Ovary (tissue), 9 donors: ENCODE results near the gene MIGA2. TPM values are rescaled to one million over a fixed set of nuclear protein-coding genes. Genes with fewer than 3 reads are reported as not detected.

Source experiments
- DNase-seq, 5 donors: peaks; one replicate each; pipeline ENCODE4 v3.0.0-alpha.2; 2019 to 2020
- H3K27ac ChIP-seq, 2 donors: fragments of 200-600 bp; one replicate each; pipeline versions ENCODE4 v1.5.1 to v1.8.0; 2019 to 2022
- H3K27me3 ChIP-seq: fragments of 200-600 bp; one replicate; pipeline ENCODE4 v1.8.0; 2022
- H3K36me3 ChIP-seq: fragments of 200-600 bp; sonication (generic); one replicate; pipeline ENCODE4 v1.5.1; 2019
- H3K4me1 ChIP-seq: one replicate; pipeline ENCODE4 v1.8.1; 2013; ENCODE audit warnings: mild to moderate bottlenecking, moderate library complexity; ENCODE audit not compliant: insufficient read depth
- H3K4me3 ChIP-seq: fragments of 200-600 bp; sonication (generic); one replicate; pipeline ENCODE4 v1.5.1; 2017
- H3K9me3 ChIP-seq, 2 donors: fragments of 200-600 bp in 1 of 2; sonication (generic) in 1 of 2; one replicate each; pipeline versions ENCODE4 v1.5.1 to v1.8.1; 2013 to 2019; ENCODE audit warnings: mild to moderate bottlenecking in 1 of 2, moderate library complexity in 1 of 2
- EP300 ChIP-seq: sonication (generic); formaldehyde crosslinking; IDR thresholded peaks from one replicate; pipeline ENCODE4 v1.6.1; 2017; ENCODE audit warnings: antibody characterized with exemption
- POLR2A ChIP-seq: fragments of 450-650 bp; IDR thresholded peaks from one replicate; pipeline ENCODE4 v1.6.1; 2017; ENCODE audit warnings: antibody characterized with exemption, mild to moderate bottlenecking, moderate library complexity
- WGBS, 3 donors: extraction: QIAGEN DNeasy Blood & Tissue Kit in 1 of 3; methylation state at CpG; one replicate each; pipeline versions ENCODE4 v1.1.5 to v1.1.7; 2013 to 2017; 5-methylcytosine and 5-hydroxymethylcytosine counted together
- intact Hi-C, 4 donors: fragments of 100-400 bp; cut with DNase I; formaldehyde crosslinking; loops; one replicate each; pipeline versions ENCODE4 v1.11.0 to v1.15.1; 2022 to 2023
- polyA plus RNA-seq, 2 donors: library from polyadenylated mRNA; stranded (reverse); fragments of 200-250 nt in 1 of 2; fragments of 350-450 nt in 1 of 2; fragmentation: Illumina TruSeq in 1 of 2; extraction: RNeasy Lipid Tissue Mini Kit (QIAGEN cat#74804) in 1 of 2; gene quantifications; one replicate each; pipeline ENCODE4 v1.2.3, GENCODE V29; 2013 to 2014
- total RNA-seq, 7 donors: library from RNA; depleted of rRNA in 2 of 7; stranded (reverse); fragments of >200 nt in 2 of 7; fragmentation: NEBNext Ultra II Directional in 3 of 7; extraction: Animal tissue kit (Norgen Biotek cat#: 25700) in 3 of 7; gene quantifications; one replicate each; pipeline versions ENCODE4 v1.1.0 to v1.2.4, GENCODE V29; 2016 to 2023
- TF ChIP-seq, protein P1 (sequence below), 3 donors: fragments of 450-650 bp in 2 of 3; fragments of 200-600 bp in 1 of 3; IDR thresholded peaks; one replicate each; pipeline versions ENCODE4 v1.5.1 to v1.8.0; 2016 to 2022; ENCODE audit warnings: antibody characterized with exemption in 3 of 3, mild to moderate bottlenecking in 1 of 3
- donor health status: DM: no; HTN: no; CAD: no; lungs with moderate emphysema.
- donor health status: DM: no; HTN: no; CAD: no.
- donor health status: Bipolar disorder and iron deficiency.
- donor health status: DM: yes; HTN: yes; CAD: no.
- donor health status: DM: no; HTN: no; CAD: no.
- donor health status: DM: yes; HTN: yes; CAD: no.

Gene MIGA2
- total and polyA plus RNA-seq, 9 donors = 2.5 to 36.5 (median 23.1) TPM

DNA sequence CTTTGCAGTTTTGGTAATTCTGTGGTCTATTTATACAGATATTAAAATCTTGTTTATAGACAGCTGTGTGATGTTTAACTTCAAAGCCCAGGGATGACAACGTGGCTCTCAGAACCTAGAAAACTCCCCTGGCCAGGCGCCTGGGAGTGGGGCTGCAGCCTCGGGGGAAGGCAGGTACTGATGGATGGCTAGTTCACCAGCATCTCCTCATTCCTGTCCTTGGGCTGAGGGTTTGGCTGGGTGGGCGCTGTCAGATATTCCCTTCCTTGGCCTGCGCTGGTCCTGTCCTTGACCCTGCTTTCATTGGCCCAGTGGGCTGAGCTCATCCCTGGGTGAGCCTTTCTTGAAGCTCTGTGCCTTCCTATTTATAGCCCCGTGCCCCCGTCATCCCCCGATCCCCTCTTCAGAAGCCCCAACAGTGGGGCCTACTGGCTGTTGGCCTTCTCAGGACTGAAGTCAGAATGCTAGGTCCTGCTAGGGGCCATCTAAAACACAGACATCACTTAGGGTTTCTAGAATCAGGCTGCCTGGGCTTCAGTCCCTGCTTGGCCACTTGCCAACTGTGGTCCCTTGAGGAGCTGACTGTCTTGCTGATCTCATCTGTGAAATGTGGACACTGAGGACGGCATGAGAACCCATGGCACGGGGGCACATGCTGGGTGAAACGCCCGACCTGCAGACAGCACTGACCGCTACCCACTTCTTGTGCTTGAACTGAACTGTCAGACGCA is 29.2 kb upstream of the MIGA2 start:
- WGBS, 3 donors = 37 to 47% (median 44%) methylated on average over 13 to 14 of the region's 14 CpGs
- peaks cover 10% of the 10 kb centered on the region for H3K4me1 ChIP-seq
- DNase-seq = peak; percentile 55 to 74 (median 63)
- intact Hi-C loops = no loop called here
- no peaks in the 10 kb centered on the region for H3K9me3 ChIP-seq
- no peaks in the 10 kb centered on the region for H3K27me3 ChIP-seq
- TF ChIP-seq POLR2A = no peak
- no peak overlapping the region for H3K4me3 ChIP-seq
- peak overlapping the region; percentile 17 to 55 for H3K27ac ChIP-seq
- H3K36me3 ChIP-seq = no peaks in the 10 kb centered on the region

DNA sequence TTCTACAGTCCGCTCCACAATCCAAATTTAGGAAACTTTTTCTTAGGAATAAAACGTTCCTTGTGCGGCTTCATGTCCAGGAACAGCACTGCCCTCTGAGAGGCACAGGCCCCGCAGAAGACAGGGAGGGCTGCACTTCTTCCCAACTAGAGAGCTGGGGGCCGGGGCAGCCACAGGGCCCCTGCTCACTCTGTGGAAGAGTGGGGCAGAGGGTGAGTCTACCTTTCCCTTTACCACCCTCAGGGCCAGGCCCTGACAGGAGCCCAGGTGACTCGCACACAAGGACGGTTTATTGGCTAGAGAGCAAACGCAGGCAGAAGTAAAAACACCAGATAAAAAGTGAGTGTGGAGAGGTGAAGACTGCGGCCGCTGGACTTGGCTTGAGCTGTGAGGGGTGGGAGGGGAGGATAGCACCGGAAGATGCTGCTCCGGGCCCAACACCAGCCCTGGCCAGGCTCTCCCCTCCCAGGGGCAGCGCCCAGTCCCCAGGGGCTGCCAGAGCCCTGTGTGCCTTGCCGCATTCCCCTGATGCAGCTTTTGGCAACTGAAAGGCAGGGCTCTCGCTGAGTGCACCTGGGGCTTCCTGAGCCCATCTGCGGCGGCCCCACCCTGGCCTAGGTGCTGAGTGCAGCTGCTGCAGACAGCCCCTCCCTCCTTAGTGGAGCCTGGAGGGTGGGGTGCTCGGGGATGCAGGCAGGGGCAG is 28.5 kb upstream of the MIGA2 start:
- 36 to 45% (median 44%) methylated on average over 15 to 18 of the region's 18 CpGs for WGBS, 3 donors
- Histone ChIP-seq H3K4me1 (peaks cover 10% of the 10 kb centered on the region), H3K27me3 (no peaks in the 10 kb centered on the region), H3K4me3 (no peak overlapping the region), H3K36me3 (no peaks in the 10 kb centered on the region), H3K27ac (peak overlapping the region in 1 of 2 donors; percentile 55), H3K9me3 (no peaks in the 10 kb centered on the region)
- peak in 1 of 5 donors; percentile 26 for DNase-seq
- TF ChIP-seq, protein P1, sequence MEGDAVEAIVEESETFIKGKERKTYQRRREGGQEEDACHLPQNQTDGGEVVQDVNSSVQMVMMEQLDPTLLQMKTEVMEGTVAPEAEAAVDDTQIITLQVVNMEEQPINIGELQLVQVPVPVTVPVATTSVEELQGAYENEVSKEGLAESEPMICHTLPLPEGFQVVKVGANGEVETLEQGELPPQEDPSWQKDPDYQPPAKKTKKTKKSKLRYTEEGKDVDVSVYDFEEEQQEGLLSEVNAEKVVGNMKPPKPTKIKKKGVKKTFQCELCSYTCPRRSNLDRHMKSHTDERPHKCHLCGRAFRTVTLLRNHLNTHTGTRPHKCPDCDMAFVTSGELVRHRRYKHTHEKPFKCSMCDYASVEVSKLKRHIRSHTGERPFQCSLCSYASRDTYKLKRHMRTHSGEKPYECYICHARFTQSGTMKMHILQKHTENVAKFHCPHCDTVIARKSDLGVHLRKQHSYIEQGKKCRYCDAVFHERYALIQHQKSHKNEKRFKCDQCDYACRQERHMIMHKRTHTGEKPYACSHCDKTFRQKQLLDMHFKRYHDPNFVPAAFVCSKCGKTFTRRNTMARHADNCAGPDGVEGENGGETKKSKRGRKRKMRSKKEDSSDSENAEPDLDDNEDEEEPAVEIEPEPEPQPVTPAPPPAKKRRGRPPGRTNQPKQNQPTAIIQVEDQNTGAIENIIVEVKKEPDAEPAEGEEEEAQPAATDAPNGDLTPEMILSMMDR (IDR thresholded peaks at IDR 0.05) = no peak
- TF ChIP-seq POLR2A (no peak), EP300 (no peak)
- intact Hi-C loops = no loop called here

DNA sequence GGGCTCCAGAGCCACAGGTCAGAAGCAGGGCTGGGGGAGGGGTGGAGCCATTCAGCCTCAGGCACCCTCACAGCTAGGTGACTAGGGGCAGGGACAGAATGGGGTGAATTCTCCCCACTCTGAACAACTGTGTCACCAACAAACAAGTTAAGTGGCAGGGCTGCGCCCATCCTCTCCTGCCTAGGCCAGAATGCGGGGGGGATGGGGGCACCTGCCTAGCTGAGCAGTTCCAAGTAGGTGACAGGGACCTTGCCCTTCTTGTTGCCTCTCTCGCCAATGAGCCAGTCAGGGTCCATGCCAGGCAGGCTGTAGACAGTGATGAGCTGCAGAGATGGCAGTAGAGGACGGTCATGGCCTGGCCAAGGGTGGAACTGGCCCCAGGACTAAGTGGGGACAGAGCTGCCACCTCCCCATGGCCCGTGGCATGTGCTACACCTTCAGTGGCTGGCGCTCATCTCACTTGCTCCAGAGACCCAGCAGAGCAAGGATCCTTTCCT is 27.9 kb upstream of the MIGA2 start:
- no peaks in the 10 kb centered on the region for H3K36me3 ChIP-seq
- intact Hi-C loops = no loop called here
- TF ChIP-seq EP300 (no peak), POLR2A (no peak)
- TF ChIP-seq, protein P1 (IDR thresholded peaks at IDR 0.05) = no peak
- peak overlapping the region in 1 of 2 donors; percentile 55 for H3K27ac ChIP-seq
- no peak overlapping the region for H3K4me3 ChIP-seq
- no peaks in the 10 kb centered on the region for H3K9me3 ChIP-seq
- peaks cover 10% of the 10 kb centered on the region for H3K4me1 ChIP-seq
- no peak for DNase-seq
- WGBS, 3 donors = 91 to 95% (median 93%) methylated on average over 6 of the region's 6 CpGs
- no peaks in the 10 kb centered on the region for H3K27me3 ChIP-seq

DNA sequence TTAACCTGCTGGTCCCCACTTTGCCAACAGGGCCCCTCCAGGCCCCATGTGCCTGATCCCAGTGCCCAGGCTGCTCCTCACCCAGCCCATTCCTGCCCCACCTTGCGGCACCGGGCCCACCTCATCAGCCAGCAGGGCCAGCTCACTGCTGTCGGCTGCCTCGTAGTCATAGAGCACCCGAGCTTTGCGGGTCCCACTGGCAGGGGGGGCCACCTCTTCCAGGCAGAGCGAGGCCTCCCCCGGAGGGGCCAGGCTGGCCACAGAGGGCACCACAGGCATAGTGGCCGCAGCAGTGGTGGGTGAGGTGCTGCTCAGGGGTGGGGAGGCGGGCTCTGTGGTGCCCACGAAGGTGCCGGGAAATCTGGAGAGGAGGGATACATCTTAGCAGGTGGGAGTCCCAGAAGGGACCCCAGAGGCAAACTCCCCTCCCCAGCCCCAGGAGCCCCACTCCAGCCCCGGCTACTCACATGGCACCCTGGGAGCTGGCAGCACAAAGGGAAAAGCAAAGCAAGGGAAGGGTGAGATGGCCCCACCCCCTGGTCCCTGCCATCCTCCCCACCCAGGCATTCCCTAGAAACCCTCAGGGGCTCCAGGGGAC is 27.3 kb upstream of the MIGA2 start:
- DNase-seq = no peak
- Histone ChIP-seq H3K4me1 (peaks cover 10% of the 10 kb centered on the region), H3K36me3 (no peaks in the 10 kb centered on the region), H3K9me3 (no peaks in the 10 kb centered on the region), H3K27me3 (no peaks in the 10 kb centered on the region), H3K27ac (peak overlapping the region in 1 of 2 donors; percentile 55), H3K4me3 (no peak overlapping the region)
- intact Hi-C loops = no loop called here
- 81 to 89% (median 84%) methylated on average over 11 to 13 of the region's 13 CpGs for whole genome bisulfite sequencing, 3 donors
- TF ChIP-seq, protein P1 (IDR thresholded peaks at IDR 0.05) = no peak
- TF ChIP-seq POLR2A (no peak), EP300 (no peak)
